GM12801 (cell line): ENCODE results near the gene FBLL1.

Experiments
- CTCF ChIP-seq: IDR thresholded peaks from one replicate; pipeline ENCODE4 v1.5.1; 2011; ENCODE audit warnings: control low read depth; ENCODE audit not compliant: insufficient read length; ENCODE audit errors: extremely low read depth

FBLL1 gene

GRCh38 chr5:168562279-168562678 is 33.2 kb downstream of the FBLL1 start:
- TF ChIP-seq CTCF: no peak

GRCh38 chr5:168563959-168564358 is 34.9 kb downstream of the FBLL1 start:
- TF ChIP-seq CTCF: no peak

- no peak for TF ChIP-seq CTCF
These were observed 39.6 kb downstream of the FBLL1 start for GRCh38 chr5:168568738-168569137.

- TF ChIP-seq CTCF: no peak
These were observed 41.6 kb downstream of the FBLL1 start for GRCh38 chr5:168570490-168571328.

- no peak for TF ChIP-seq CTCF
These were observed 46.6 kb downstream of the FBLL1 start for GRCh38 chr5:168575391-168576372.

- TF ChIP-seq CTCF: no peak
These were observed 48.9 kb downstream of the FBLL1 start for GRCh38 chr5:168578006-168578405.
